Measurements from ENCODE around the gene APOL1. TPM values are rescaled to one million over a fixed set of nuclear protein-coding genes. Genes with fewer than 3 reads are reported as not detected.

Gene APOL1
- total and polyA plus RNA-seq, 2 of the 13 experiments (the other 11 are each of a cell fraction or from before 2014, with no cell fraction given), result 20.3 to 75.0 TPM

GRCh38 chr22:36246718-36247117, 6.2 kb upstream of the APOL1 start:
- POLR2A ChIA-PET, result no interaction called here
- Histone ChIP-seq H3K9ac (ENCODE audit: insufficient read depth, low read depth, low read length) (no peak overlapping the region), H3K4me3 (replicated peaks in 1 of 3; ENCODE audit: insufficient read depth in 1 of 3, low read depth in 2 of 3, low read length in 3 of 3) (no peak overlapping the region), H3K27ac (ENCODE audit: extremely low read length, insufficient read depth, low read length) (no peak overlapping the region), H3K36me3 (replicated peaks in 1 of 2; ENCODE audit: control insufficient read depth in 1 of 2, insufficient read depth in 2 of 2, low read length in 2 of 2) (no peaks in the 10 kb centered on the region), H3K4me2 (ENCODE audit: low read depth, low read length) (no peak overlapping the region), H4K20me1 (ENCODE audit: insufficient read depth, low read length) (no peaks in the 10 kb centered on the region), H2AFZ (ENCODE audit: low read length) (no peak overlapping the region), H3K27me3 (ENCODE audit: control insufficient read depth in 1 of 2, insufficient read depth in 2 of 2, low read length in 2 of 2) (no peaks in the 10 kb centered on the region), H3K79me2 (ENCODE audit: insufficient read depth, low read length) (no peaks in the 10 kb centered on the region), H3K4me1 (ENCODE audit: insufficient read depth, low read length) (peaks cover 60% of the 10 kb centered on the region), H3K9me3 (ENCODE audit: low read length) (no peaks in the 10 kb centered on the region)
- in situ Hi-C loops (cut with HindIII; ENCODE audit: extremely low pct_ligation_motif_present, low pct_unique_long_range_greater_than_20kb) (no loop called here), intact Hi-C loops (cut with micrococcal nuclease; ENCODE audit: unreplicated experiment) (no loop called here)
- FAIRE-seq, result no peak
- DNase-seq (ENCODE audit: low spot score), result no peak
- no peak for TF ChIP-seq CREM (IDR thresholded peaks at IDR 0.05)
- no peak for TF ChIP-seq CREM (CRISPR knock-in tag; IDR thresholded peaks at IDR 0.05)
- TF ChIP-seq ZNF687 (CRISPR knock-in tag; IDR thresholded peaks at IDR 0.05), result 0 out of 2 replicates have a peak, but pooled peaks have one; percentile 18
- BruUV-seq (replicated peaks), result no TSS peak
- CTCF ChIA-PET (ENCODE audit: low intra/inter-chr PET ratio, low total read pairs), result no interaction called here
- ATAC-seq, result no peak
- WGBS (ENCODE audit: low lambda C conversion rate), result 72% methylated on average over 3 of the region's 3 CpGs

- FAIRE-seq, result no peak
- no TSS peak for BruUV-seq (replicated peaks)
- TF ChIP-seq ZNF407 (CRISPR knock-in tag; IDR thresholded peaks at IDR 0.05; ENCODE audit: not compliant biosample characterization), result no peak
- TF ChIP-seq KMT2A (CRISPR knock-in tag; IDR thresholded peaks at IDR 0.05), result no peak
- TF ChIP-seq HDAC2 (CRISPR knock-in tag; IDR thresholded peaks at IDR 0.05), result no peak
Measured at GRCh38 chr22:36247955-36248354, 5.0 kb upstream of the APOL1 start.

More at GRCh38 chr22:36247955-36248354, 5.0 kb upstream of the APOL1 start:
- Histone ChIP-seq H3K79me2 (ENCODE audit: insufficient read depth, low read length) (peaks cover 4% of the 10 kb centered on the region), H3K27me3 (ENCODE audit: control insufficient read depth in 1 of 2, insufficient read depth in 2 of 2, low read length in 2 of 2) (no peaks in the 10 kb centered on the region; a peak in 1 of 5 replicates), H2AFZ (ENCODE audit: low read length) (no peak overlapping the region), H3K9me3 (ENCODE audit: low read length) (no peaks in the 10 kb centered on the region), H3K4me2 (ENCODE audit: low read depth, low read length) (no peak overlapping the region), H3K27ac (ENCODE audit: extremely low read length, insufficient read depth, low read length) (no peak overlapping the region), H4K20me1 (ENCODE audit: insufficient read depth, low read length) (no peaks in the 10 kb centered on the region), H3K9ac (ENCODE audit: insufficient read depth, low read depth, low read length) (no peak overlapping the region), H3K4me3 (replicated peaks in 1 of 3; ENCODE audit: insufficient read depth in 1 of 3, low read depth in 2 of 3, low read length in 3 of 3) (no peak overlapping the region), H3K36me3 (replicated peaks in 1 of 2; ENCODE audit: control insufficient read depth in 1 of 2, insufficient read depth in 2 of 2, low read length in 2 of 2) (no peaks in the 10 kb centered on the region), H3K4me1 (ENCODE audit: insufficient read depth, low read length) (peaks cover 73% of the 10 kb centered on the region)
- WGBS (ENCODE audit: low lambda C conversion rate), result 98% methylated on average over 5 of the region's 5 CpGs
- intact Hi-C loops (cut with micrococcal nuclease; ENCODE audit: unreplicated experiment), result no loop called here
- ChIA-PET POLR2A (no interaction called here), CTCF (ENCODE audit: low intra/inter-chr PET ratio, low total read pairs) (no interaction called here)
- no peak for ATAC-seq
- in situ Hi-C loops (cut with HindIII; ENCODE audit: extremely low pct_ligation_motif_present, low pct_unique_long_range_greater_than_20kb), result no loop called here
- no peak for DNase-seq (ENCODE audit: low spot score)
